IMR-90 (cell line): ENCODE results near the gene FZD7. TPM values are rescaled to one million over a fixed set of nuclear protein-coding genes. Genes with fewer than 3 reads are reported as not detected.

ENCODE experiments used
- ATAC-seq: fragments of 200-7000 bp; cut with Tn5 transposase; 2 replicates; pipeline ENCODE4 v1.9.1; 2020; ENCODE audit warnings: low read depth, mild to moderate bottlenecking, moderate library complexity
- BruUV-seq: library from RNA; stranded (reverse); fragments of 400-500 nt; replicated peaks from 2 replicates; lab custom pipeline; 2021; lab: Mats Ljungman, UMichigan
- CTCF ChIA-PET: fragments of 300-600 bp; formaldehyde crosslinking; extraction: SDS; loops from one replicate; lab custom pipeline; 2021; ENCODE audit warnings: antibody characterized with exemption; lab: Yijun Ruan, JAX
- POLR2A ChIA-PET: fragments of 300-600 bp; sonication (Branson Sonifier 250); formaldehyde crosslinking; loops from one replicate; lab custom pipeline; 2022; ENCODE audit warnings: antibody characterized with exemption; ENCODE audit not compliant: unreplicated experiment; lab: Charles Lee
- DNase-seq: peaks from one replicate; pipeline ENCODE4 v3.0.0; 2013
- H2AFZ ChIP-seq: replicated peaks from 2 replicates; pipeline ENCODE3; 2013; ENCODE audit warnings: low read length, mild to moderate bottlenecking; ENCODE audit not compliant: poor library complexity
- H2AK5ac ChIP-seq: 2 replicates; pipeline ENCODE4 v1.6.1; 2013; ENCODE audit warnings: low read depth, low read length, inconsistent platforms
- H2AK9ac ChIP-seq: replicated peaks from 2 replicates; pipeline ENCODE3; 2013; ENCODE audit warnings: mild to moderate bottlenecking, low read depth, low read length, moderate library complexity; ENCODE audit not compliant: poor library complexity
- H2BK120ac ChIP-seq: 2 replicates; pipeline ENCODE4 v1.6.1; 2013; ENCODE audit warnings: low read depth, low read length, inconsistent platforms
- H2BK15ac ChIP-seq: 3 replicates; pipeline ENCODE4 v1.6.1; 2013; ENCODE audit warnings: low read depth, low read length, inconsistent platforms
- H2BK20ac ChIP-seq: 2 replicates; pipeline ENCODE4 v1.6.1; 2013; ENCODE audit warnings: low read depth, mild to moderate bottlenecking, inconsistent platforms, low read length, moderate library complexity
- H2BK5ac ChIP-seq: 2 replicates; pipeline ENCODE4 v1.6.1; 2013; ENCODE audit warnings: mild to moderate bottlenecking, low read depth, low read length, inconsistent platforms; ENCODE audit not compliant: poor library complexity, severe bottlenecking
- H3K14ac ChIP-seq: replicated peaks from 2 replicates; pipeline ENCODE4 v1.6.1; 2013; ENCODE audit warnings: low read depth, low read length, inconsistent platforms
- H3K18ac ChIP-seq: 2 replicates; pipeline ENCODE4 v1.6.1; 2013; ENCODE audit warnings: low read depth, low read length, control low read depth
- H3K23ac ChIP-seq: 2 replicates; pipeline ENCODE4 v1.6.1; 2013; ENCODE audit warnings: low read depth, low read length, inconsistent platforms
- H3K27ac ChIP-seq: 2 replicates; pipeline ENCODE4 v1.5.1; 2013; ENCODE audit warnings: mild to moderate bottlenecking, control low read depth, low read length; ENCODE audit not compliant: insufficient read depth
- H3K27me3 ChIP-seq: 2 replicates; pipeline ENCODE4 v1.6.1; 2013; ENCODE audit warnings: low read length; ENCODE audit not compliant: control insufficient read depth, insufficient read depth
- H3K36me3 ChIP-seq: 2 replicates; pipeline ENCODE4 v1.6.1; 2013; ENCODE audit warnings: low read length, mixed read lengths; ENCODE audit not compliant: control insufficient read depth, insufficient read depth
- H3K4ac ChIP-seq: 2 replicates; pipeline ENCODE4 v1.6.1; 2013; ENCODE audit warnings: low read depth, low read length, inconsistent platforms
- H3K4me1 ChIP-seq: 2 replicates; pipeline ENCODE4 v1.6.1; 2013; ENCODE audit warnings: low read length, mixed read lengths; ENCODE audit not compliant: control insufficient read depth, insufficient read depth
- H3K4me2 ChIP-seq: 2 replicates; pipeline ENCODE4 v1.6.1; 2013; ENCODE audit warnings: low read depth, mild to moderate bottlenecking, control low read depth, low read length, moderate library complexity
- H3K4me3 ChIP-seq: 2 replicates; pipeline ENCODE4 v1.5.1; 2013; ENCODE audit warnings: low read depth, mild to moderate bottlenecking, control low read depth, low read length, moderate library complexity; ENCODE audit not compliant: insufficient read depth
- H3K56ac ChIP-seq: 2 replicates; pipeline ENCODE4 v1.6.1; 2013; ENCODE audit warnings: low read length, inconsistent platforms; ENCODE audit not compliant: insufficient read depth; ENCODE audit errors: extremely low read depth
- H3K79me1 ChIP-seq, 2 experiments: 2 replicates each; pipeline ENCODE4 v1.6.1; 2013; ENCODE audit warnings: low read length in 2 of 2, inconsistent platforms in 1 of 2, low read depth in 1 of 2
- H3K9ac ChIP-seq: 2 replicates; pipeline ENCODE4 v1.6.1; 2013; ENCODE audit warnings: low read depth, low read length, control low read depth
- H3K9me1 ChIP-seq: 2 replicates; pipeline ENCODE4 v1.6.1; 2013; ENCODE audit warnings: low read length, inconsistent platforms; ENCODE audit not compliant: insufficient read depth
- H3K9me3 ChIP-seq: 2 replicates; pipeline ENCODE4 v1.6.1; 2013; ENCODE audit warnings: low read length; ENCODE audit not compliant: control insufficient read depth, insufficient read depth
- H4K20me1 ChIP-seq: 2 replicates; pipeline ENCODE4 v1.6.1; 2013; ENCODE audit warnings: low read length, inconsistent platforms; ENCODE audit not compliant: insufficient read depth
- H4K5ac ChIP-seq: 2 replicates; pipeline ENCODE4 v1.6.1; 2013; ENCODE audit warnings: mild to moderate bottlenecking, low read depth, low read length, control low read depth
- H4K8ac ChIP-seq, 2 experiments: 2 replicates each; pipeline ENCODE4 v1.6.1; 2013; ENCODE audit warnings: low read depth in 2 of 2, low read length in 2 of 2, control low read depth in 1 of 2, inconsistent platforms in 1 of 2
- H4K91ac ChIP-seq: 2 replicates; pipeline ENCODE4 v1.6.1; 2013; ENCODE audit warnings: low read depth, low read length, inconsistent platforms; ENCODE audit not compliant: insufficient read depth
- CHD1 ChIP-seq: IDR thresholded peaks from 2 replicates; pipeline ENCODE4 v1.6.1; 2012; ENCODE audit warnings: low read depth, low read length, improper control_type of control experiment
- FOS ChIP-seq: fragments of 150-350 bp; IDR thresholded peaks from 2 replicates; pipeline ENCODE4 v1.6.1; 2016; ENCODE audit warnings: low read depth, low read length
- MXI1 ChIP-seq: IDR thresholded peaks from 2 replicates; pipeline ENCODE4 v1.6.1; 2012; ENCODE audit warnings: low read depth, mild to moderate bottlenecking, low read length, moderate library complexity, borderline replicate concordance
- RCOR1 ChIP-seq: IDR thresholded peaks from 2 replicates; pipeline ENCODE4 v1.6.1; 2012; ENCODE audit warnings: mild to moderate bottlenecking, low read length, improper control_type of control experiment; ENCODE audit not compliant: insufficient replicate concordance
- SMC3 ChIP-seq: fragments of 150-350 bp; IDR thresholded peaks from 2 replicates; pipeline ENCODE4 v1.6.1; 2016; ENCODE audit warnings: low read depth, mild to moderate bottlenecking, antibody characterized with exemption, low read length, moderate library complexity
- WGBS, 2 experiments: methylation state at CpG; one replicate each; pipeline versions ENCODE4 v1.1.5 to v1.1.7; 2013; ENCODE audit warnings: missing lambda C conversion rate in 2 of 2; ENCODE audit not compliant: insufficient read length in 1 of 2; ENCODE audit errors: extremely low coverage in 2 of 2; 5-methylcytosine and 5-hydroxymethylcytosine counted together
- dilution Hi-C: fragments of 300-500 bp; cut with HindIII; formaldehyde crosslinking; loops from one replicate; pipeline ENCODE4 v1.14.3; 2018; ENCODE audit warnings: low sequenced_read_pairs; ENCODE audit not compliant: unreplicated experiment
- in situ Hi-C: fragments of 300-500 bp; cut with MboI; formaldehyde crosslinking; loops from 3 replicates; pipeline ENCODE4 v1.14.3; 2019; ENCODE audit warnings: low sequenced_read_pairs, inconsistent platforms, mixed read lengths
- intact Hi-C: fragments of 100-400 bp; cut with micrococcal nuclease; formaldehyde crosslinking; loops from 2 replicates; pipeline ENCODE4 v1.10.0; 2022
- polyA plus RNA-seq, 3 experiments: library from polyadenylated mRNA; depleted of rRNA; stranded (reverse); fragments of >200 nt; gene quantifications; 2 replicates each; pipeline ENCODE4 v1.2.3, GENCODE V29; 2012; ENCODE audit warnings: low replicate concordance in 1 of 3
- total RNA-seq: library from RNA; depleted of rRNA; stranded (reverse); fragments of >200 nt; gene quantifications from 2 replicates; pipeline ENCODE4 v1.2.3, GENCODE V29; 2012
- TF ChIP-seq, protein P1 (sequence below): conservative IDR thresholded peaks from 2 replicates; pipeline ENCODE4 v1.5.1; 2012; ENCODE audit warnings: mild to moderate bottlenecking, low read depth, low read length, improper control_type of control experiment

FZD7 gene
- total and polyA plus RNA-seq, 2 of the 4 experiments (the other 2 are of a cell fraction) = 62.4 to 90.9 TPM

DNA sequence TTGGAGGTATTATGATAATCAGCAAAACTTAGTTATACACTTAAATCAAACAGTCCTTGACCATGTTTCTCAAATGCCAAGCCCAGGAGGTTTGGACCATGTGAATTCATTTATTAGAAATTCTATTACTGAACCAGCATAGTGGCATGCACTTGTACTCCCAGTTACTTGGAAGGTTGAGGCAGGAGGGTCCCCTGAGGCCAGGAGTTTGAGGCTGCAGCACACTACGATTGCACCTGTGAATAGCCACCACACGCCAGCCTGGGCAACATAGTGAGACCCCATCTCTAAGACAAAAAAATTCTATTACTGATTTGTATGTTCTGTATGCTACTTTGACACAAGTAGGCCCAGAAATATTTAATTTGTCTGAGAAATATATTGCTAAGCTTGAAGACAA lies 43.6 kb upstream of the FZD7 start:
- no TSS peak for BruUV-seq
- no peak overlapping the region for H2AK9ac ChIP-seq
- H3K4me2 ChIP-seq = no peak overlapping the region
- H3K9me3 ChIP-seq = no peaks in the 10 kb centered on the region
- no peak overlapping the region for H2AFZ ChIP-seq
- no peak for TF ChIP-seq MXI1
- TF ChIP-seq FOS = no peak
- no peak for TF ChIP-seq CHD1
- TF ChIP-seq SMC3 = no peak
- TF ChIP-seq RCOR1 = no peak
- TF ChIP-seq, protein P1, sequence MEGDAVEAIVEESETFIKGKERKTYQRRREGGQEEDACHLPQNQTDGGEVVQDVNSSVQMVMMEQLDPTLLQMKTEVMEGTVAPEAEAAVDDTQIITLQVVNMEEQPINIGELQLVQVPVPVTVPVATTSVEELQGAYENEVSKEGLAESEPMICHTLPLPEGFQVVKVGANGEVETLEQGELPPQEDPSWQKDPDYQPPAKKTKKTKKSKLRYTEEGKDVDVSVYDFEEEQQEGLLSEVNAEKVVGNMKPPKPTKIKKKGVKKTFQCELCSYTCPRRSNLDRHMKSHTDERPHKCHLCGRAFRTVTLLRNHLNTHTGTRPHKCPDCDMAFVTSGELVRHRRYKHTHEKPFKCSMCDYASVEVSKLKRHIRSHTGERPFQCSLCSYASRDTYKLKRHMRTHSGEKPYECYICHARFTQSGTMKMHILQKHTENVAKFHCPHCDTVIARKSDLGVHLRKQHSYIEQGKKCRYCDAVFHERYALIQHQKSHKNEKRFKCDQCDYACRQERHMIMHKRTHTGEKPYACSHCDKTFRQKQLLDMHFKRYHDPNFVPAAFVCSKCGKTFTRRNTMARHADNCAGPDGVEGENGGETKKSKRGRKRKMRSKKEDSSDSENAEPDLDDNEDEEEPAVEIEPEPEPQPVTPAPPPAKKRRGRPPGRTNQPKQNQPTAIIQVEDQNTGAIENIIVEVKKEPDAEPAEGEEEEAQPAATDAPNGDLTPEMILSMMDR = no peak
- no peak overlapping the region for H3K4ac ChIP-seq
- no peak for ATAC-seq
- H3K36me3 ChIP-seq = no peaks in the 10 kb centered on the region
- no peak overlapping the region for H2BK15ac ChIP-seq
- no peak overlapping the region for H4K91ac ChIP-seq
- H3K27ac ChIP-seq = no peak overlapping the region
- H2BK20ac ChIP-seq = no peak overlapping the region
- POLR2A ChIA-PET = no interaction called here
- no peaks in the 10 kb centered on the region for H4K20me1 ChIP-seq
- CTCF ChIA-PET = no interaction called here
- H4K5ac ChIP-seq = no peak overlapping the region
- H4K8ac ChIP-seq = no peak overlapping the region
- no peaks in the 10 kb centered on the region for H3K27me3 ChIP-seq
- H3K9ac ChIP-seq = no peak overlapping the region
- H3K23ac ChIP-seq = no peak overlapping the region
- H3K4me1 ChIP-seq = no peaks in the 10 kb centered on the region; the same call in none of the 2 replicates
- intact Hi-C loops = no loop called here
- no peak overlapping the region for H2AK5ac ChIP-seq
- H3K56ac ChIP-seq = no peak overlapping the region
- no CpG with 5 or more reads among the region's 2 CpGs for WGBS, 2 experiments
- no peak overlapping the region for H3K4me3 ChIP-seq
- dilution Hi-C loops = no loop called here
- H3K14ac ChIP-seq = no peak overlapping the region
- no peak overlapping the region for H3K18ac ChIP-seq
- H2BK120ac ChIP-seq = no peak overlapping the region
- H3K9me1 ChIP-seq = no peaks in the 10 kb centered on the region
- H2BK5ac ChIP-seq = no peak overlapping the region
- no peak for DNase-seq
- in situ Hi-C loops = no loop called here
- H3K79me1 ChIP-seq = no peaks in the 10 kb centered on the region
